ENCODE data around the gene NIN.

Gene NIN, protein sequence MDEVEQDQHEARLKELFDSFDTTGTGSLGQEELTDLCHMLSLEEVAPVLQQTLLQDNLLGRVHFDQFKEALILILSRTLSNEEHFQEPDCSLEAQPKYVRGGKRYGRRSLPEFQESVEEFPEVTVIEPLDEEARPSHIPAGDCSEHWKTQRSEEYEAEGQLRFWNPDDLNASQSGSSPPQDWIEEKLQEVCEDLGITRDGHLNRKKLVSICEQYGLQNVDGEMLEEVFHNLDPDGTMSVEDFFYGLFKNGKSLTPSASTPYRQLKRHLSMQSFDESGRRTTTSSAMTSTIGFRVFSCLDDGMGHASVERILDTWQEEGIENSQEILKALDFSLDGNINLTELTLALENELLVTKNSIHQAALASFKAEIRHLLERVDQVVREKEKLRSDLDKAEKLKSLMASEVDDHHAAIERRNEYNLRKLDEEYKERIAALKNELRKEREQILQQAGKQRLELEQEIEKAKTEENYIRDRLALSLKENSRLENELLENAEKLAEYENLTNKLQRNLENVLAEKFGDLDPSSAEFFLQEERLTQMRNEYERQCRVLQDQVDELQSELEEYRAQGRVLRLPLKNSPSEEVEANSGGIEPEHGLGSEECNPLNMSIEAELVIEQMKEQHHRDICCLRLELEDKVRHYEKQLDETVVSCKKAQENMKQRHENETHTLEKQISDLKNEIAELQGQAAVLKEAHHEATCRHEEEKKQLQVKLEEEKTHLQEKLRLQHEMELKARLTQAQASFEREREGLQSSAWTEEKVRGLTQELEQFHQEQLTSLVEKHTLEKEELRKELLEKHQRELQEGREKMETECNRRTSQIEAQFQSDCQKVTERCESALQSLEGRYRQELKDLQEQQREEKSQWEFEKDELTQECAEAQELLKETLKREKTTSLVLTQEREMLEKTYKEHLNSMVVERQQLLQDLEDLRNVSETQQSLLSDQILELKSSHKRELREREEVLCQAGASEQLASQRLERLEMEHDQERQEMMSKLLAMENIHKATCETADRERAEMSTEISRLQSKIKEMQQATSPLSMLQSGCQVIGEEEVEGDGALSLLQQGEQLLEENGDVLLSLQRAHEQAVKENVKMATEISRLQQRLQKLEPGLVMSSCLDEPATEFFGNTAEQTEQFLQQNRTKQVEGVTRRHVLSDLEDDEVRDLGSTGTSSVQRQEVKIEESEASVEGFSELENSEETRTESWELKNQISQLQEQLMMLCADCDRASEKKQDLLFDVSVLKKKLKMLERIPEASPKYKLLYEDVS (N-terminal part only)
- 158 to 338 (median 278) reads per million in 3 experiments for total RNA-seq

DNA sequence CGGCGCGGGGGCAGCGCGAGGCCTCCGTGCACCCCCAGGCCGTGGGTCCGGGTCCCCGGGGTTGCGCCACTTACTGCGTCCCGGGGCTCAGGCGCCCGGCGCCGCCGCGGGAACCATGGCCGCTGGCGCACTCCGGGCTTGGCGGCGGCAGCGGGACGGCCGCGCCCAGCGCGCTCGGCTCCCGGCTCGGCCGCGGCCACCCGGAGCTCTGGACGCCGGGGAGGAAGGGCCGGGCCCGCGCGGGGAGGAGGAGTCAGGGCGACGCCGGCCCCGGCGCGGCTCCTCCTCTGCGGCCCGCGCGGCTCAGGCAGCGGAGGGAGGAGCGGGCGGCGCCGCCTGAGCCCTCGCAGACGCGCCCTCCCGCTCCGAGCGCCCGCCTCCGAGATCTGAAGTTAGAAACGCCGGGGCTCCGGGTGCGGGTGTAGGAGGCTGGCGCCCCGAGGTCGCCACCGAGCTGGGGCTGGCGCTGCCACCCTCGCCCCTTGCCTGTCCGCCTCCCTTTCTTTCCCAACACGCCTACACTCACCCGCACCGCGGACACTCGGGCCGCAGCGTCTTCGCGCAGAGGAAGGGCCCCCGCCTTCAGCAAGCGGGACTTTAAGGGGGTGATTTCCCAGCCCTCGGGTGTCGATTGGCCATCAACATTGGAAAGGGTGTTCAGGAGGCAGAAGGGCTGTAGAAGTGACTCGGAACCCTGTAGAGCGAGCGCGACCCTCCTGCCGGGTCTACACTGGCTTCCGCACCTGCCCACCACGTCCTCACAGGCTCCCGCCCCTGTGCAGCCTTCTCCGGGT, at the start of gene NIN:
Gene NIN, minus strand, starts transcription at position 231 of the 794 bp plus-strand sequence. CDS start 9,106 bp downstream, outside the sequence.
- DNase-seq, result peak; percentile 69

DNA sequence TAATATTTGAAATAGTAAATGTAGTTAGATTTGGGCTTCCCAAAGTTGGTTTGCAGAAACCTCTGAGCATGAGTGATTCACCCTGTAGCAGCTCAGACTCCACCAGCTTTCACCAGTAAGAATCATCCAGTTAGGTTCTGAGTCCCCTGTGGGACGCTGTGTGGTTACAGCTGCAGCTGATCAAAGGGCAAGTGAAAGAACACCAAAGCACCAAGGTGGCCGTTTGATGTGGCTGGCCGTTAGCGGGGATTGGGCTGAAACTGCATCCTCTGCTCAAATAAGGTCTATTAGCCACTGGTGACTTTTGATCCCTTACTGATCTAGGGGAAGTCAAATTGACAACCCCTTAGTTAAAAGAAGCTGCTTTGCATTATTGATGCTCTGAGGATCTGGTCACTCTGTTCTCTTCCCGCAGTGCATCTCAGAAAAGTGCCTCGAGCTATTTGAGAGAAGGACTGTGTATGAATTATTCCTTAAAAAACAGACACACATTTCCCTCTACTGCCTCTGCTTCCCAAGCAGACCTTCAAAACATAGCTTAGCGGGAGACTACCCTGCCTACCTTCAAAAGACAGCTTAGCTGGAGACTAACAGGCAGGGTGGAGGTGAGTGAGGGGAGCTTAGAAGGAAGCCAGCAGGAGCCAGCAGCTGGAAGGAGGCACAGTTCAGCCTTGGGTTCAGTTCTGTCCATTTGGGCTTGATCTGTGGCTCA, 44.6 kb upstream of the NIN start:
- DNase-seq, result peak; percentile 62

DNA sequence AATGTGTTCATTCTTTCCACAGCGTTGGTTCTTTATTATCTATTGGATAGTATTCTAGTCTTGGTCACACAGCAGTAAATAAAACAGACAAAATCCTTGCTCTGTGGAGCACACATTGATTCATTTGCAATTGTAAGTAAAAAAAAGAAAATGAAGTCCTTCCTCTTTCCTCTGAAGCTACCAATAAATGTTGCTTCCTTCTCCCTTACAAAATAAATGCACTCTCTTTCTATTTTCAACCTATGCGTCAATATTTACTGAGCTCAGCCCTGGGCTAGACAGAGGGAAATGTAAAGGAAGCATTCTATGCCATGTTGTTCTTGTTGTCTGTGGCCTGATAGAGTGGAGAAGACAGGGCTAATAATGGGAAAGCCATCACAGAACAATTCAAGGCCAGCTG, 43.8 kb upstream of the NIN start:
- no peak for DNase-seq

DNA sequence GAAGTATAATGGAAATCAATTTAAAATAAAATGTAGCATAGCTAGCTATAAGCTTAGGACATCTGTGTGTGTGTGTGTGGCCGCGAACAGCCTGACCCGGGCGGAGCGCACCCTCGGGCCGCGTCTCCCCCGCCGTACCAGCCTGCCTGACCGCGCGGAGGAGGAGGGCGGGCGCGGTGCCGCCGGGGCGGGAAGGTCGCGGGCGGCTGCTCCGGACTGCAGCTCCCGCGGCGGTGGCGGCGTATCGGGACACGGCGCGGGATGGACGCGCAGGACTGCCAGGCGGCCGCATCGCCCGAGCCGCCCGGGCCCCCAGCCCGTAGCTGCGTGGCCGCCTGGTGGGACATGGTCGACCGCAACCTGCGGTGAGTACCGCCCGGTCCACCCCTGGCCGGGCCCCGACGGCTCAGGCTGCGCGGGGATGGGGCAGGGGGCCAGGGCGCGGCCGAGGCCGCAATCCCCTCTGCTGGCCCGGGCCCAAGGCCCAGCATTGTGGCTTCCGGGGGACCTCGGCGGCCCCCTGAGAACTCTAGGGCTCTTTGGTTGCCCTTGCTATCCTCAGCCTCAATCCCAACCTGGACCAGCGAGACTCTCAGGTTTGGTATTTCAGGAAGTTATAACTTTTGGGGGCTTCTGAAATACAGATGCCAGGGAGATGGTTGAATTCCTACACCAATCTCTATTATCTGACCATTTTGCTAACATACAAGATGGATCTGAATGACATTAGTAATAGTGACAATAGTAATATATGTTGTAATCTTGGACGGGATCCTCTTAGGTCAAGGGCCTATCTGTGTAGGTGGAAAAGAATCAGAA, 41.2 kb upstream of the NIN start, which contains the start of gene ABHD12B:
Gene ABHD12B, plus strand, starts transcription at position 140 of the 819 bp plus-strand sequence. Its CDS starts 122 bp downstream, at position 262.
- no peak for DNase-seq

DNA sequence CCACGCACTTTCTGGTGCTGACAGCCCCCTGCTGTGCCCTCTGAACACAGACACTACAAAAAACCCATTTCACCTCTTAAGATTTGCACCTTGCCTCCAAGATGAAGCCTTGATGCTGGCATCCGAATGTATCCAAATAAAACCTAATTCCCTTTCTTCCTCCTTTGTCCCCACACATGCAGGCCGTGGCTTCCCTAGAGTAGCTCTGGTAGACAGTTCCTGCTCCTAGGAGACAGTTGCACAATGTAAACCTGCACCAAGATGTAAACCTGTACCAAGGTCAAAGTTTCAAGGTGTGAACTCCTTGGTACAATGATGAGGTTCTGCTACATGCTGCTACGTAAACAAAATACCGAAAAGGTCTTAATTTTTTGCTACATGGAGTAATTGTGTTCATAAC, 40.3 kb upstream of the NIN start:
- no peak for DNase-seq

DNA sequence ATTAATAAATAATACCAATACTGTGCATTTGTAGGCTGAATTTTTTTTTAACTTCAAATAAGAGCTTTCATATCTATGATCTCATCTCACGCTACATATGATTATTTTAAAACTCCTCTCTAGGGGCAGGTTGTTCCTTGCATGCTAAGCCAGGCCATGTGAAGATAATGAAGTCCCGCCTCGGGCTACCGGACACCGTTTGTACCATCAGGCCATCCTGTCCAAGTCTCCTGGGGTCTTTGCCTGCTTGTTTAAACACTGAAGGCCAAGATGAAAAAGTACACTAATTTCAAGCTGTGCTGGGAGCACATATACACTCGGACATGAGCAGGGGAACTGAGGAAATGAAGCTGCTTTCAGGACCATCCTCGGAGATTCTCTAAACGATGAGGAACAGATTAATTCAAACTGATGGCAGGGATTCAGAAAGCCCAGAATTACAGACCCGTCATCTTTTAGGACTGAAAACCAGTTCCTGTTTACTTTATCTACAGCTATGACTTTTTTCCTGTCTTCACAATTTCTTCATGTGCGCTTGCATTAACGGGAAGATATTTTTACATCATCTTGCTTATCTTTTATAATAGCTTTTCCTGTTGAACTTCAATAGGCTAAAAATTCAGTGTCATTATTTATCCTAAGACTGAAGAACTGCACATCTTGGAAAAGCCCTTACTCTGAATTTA, 34.6 kb upstream of the NIN start:
- DNase-seq, result no peak

DNA sequence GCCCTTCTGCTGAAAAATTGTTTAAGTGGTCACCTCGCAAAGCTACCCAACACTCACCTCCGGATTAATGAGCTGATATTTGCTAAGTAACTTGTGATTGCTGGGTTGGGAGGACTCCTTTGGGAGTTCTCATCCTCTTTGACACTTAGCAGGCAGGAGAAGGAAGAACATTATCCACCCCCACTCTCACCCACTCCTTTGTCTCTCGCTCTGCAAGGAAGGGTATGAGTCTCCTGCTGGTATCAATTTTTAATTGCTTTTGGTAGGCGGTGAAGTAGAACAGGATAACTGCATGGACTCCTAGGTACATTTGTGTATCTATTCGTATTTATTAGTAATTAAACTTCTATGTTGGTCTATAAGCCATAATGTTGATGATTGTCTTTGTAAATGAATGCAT, 34.0 kb upstream of the NIN start:
- DNase-seq, result no peak

DNA sequence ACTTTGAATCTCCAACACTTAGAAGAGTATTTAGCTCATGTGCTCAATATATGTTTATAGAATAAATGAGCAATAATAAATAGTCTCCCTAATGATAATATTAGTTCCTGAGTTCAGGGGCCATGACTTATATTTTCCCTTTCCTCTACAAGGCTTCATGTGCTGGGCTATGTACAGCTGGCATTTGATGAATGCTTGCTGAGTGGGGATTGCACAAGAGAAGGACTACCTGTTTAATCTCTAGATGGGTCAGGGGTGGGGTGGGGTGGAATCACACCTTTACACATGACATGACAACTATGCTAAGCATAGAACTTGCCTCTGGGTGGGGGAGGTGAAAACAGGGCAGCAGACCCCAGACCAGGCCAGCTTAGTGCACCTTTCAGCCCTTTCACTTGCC, 33.3 kb upstream of the NIN start:
- no peak for DNase-seq

DNA sequence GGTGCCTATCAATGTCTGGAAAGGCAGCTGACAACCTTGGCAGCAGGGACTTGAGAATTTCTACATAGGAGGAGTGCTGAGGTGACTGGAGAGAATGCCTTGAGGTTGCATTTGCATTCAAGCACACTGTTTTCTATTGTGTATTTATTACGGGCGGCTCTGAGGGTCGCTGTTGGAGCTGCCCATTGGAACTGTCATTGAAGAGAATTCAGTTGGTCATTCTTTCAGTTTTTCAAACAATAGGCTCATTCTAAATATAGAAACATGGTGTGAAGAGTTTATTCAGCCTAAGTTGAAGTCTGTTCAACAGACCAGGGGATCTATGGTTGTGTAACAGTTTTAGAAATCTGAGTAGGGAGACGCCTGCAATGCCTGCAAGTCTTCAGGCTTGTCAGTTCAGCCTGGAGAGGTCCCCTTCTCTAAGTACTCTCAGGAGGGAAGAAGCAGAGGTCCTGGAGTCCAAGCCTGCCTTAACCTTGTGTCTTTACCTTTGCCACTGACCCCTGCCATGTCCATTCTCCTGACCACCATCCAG, 31.1 kb upstream of the NIN start:
- DNase-seq, result no peak

DNA sequence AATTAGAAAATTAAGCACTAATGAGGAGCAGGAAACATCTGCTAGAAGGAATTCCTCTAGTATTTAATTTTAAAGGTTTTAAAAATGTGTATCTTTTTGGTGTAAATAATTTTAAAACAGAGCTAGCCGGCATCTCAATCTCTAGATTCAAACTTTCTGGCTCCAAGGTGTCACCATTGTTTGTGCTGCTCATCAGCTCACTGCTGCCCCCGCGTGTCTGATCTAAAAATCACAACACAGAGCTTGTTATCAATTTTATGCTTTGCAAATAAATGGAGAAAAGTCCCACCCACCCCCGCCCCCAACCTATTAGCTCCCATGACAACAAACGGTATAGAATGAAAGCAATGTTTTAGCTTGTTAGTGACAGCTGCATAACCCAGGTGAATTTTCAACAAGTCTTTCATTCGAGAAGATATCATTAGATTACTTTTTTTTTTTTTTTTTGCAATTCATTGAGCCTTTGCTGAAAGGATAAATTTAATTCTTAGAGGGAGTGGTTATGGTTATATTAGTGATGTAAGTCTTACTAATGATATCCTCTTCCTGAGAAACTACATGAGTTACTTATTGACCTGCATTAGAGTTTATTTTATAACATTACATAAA, 29.6 kb upstream of the NIN start:
- peak; percentile 84 for DNase-seq

DNA sequence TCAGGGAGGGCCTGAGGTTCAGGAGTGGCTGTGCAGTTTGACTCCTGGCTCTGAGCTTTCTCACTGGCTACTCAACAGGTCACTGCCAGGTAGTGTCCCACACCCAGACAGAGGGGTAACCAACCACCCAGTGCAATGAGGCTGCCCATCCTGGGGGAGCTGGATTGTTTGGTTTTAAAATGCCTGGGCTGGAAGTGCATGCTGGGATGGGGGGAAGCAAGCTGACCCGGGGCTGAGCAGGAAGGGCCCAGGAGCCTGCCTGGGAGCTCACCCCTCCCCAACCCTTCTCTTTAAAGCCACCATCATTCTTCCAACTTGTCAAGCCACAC, 28.3 kb upstream of the NIN start:
- DNase-seq, result no peak

DNA sequence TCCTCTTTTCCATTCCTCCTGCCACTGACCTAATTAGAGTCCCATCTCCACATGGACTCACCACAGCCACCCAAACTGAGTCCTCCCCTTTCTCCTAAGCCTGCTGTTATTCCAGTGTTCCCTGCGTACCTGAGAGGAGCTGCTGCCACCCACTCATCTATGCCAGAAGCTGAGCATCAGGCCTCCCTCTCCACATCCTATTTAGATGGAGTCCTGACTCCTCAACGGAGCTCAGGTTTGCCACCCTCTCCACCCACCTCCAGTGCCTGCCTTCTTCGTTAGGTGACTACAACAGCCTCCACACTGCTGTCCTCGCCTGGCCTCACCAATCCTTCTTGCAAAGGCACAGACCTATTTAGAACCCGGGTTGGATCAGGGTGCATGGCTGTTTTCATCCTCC, 25.7 kb upstream of the NIN start:
- DNase-seq, result no peak

DNA sequence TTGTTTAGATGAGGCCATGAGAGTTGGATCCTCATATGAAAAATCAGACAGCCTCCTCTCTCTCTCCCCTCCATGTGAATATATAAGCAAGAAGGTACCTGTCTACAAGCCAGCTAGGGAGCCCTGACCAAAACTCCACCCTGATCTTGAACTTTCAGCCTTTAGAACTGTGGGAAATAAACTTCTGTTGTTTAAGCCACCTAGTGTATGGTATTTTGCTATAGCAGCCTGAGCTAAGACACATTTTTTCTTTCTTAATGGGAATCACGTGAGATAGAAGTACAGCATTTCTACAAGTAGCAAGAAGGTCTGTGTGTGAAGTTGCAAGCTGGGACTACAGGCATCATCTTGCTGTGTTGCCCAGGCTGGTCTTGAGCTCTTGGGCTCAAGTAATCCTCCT, 24.6 kb upstream of the NIN start:
- no peak for DNase-seq

DNA sequence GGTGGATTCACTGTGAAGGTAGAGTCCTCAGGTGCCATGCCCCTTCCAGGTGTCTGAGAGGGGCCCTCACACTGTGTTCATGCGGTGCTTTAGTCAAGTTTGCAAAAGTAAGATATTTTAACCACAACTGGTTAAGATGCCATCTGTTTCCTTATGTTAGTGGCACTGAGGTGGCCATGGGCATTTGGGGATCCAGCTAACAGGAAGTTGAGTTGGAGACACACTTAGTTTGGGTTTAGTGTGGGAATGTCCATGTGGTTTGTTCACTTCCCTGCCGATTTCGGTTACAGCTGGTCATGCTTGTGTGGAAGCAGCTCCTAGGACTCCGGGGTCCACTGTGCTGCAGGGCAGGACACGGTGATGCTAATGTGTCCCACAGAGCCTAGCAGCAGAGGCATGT, 23.6 kb upstream of the NIN start:
- no peak for DNase-seq

DNA sequence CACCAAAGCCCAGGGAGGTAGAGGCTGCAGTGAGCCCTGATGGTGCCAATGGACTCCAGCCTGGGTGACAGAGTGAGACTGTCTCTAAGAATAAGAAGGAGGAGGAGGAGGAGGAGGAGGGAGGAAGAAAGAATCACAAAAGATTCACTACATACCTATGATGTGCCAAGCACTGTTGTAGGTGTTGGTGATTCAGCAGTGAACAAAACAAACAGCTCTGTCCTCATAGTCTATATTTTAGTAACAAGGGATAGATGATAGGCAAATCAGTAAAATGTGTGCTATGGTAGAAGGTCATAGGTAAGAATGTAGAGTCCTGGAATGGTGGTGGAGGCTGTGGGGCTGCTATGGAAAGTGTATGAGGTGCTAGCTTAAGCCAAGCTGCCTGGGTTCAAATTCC, 22.9 kb upstream of the NIN start:
- no peak for DNase-seq

DNA sequence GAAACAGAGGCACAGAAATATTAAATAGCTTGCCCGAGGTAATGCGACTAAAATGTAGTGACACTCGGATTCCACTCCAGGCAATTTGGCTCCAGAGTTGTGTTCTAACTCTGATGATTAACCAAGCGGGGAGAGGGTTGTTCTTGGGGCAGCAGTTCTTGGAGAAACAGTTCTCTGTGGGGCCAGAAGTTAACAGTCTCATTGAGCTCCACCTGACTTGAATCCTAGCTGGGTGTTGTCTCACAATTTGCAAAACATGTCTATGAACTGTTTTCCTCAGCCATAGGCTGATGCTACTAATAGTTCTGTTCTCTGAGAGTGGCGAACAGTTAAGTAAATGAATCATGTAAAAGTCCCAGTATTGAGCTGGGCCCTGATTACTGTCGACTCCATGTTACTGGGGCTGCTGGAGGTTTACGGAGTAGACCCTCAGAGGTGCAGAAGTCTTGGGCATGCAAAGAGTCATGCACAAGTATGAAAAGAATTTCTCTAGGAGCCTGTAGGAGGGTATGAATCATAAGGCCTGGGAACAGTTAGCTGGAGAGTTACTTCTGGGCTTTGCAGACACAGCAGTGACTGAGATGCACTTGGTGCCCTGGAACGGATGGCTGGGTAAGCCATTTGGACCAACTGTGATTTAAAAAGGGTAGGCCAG, 15.4 kb upstream of the NIN start:
- DNase-seq, result no peak

DNA sequence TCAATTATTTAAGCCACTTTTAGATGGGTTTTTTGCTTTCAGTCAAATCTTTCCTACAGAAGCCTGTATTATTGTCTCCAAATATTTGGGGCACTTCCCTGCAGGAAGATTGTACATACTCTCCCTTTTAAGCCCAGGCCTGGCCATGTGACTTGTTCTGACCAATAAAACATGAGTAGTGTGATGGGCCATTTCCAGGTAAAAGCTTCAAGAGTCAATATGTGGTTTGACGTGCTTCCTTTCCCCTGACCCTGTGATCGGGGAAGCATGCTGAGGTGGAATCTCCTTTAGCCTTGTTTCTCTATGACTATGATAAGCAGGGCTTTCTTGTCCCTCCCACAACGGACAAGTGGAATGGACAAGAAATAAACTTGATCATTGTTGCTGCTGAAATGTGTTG, 14.2 kb upstream of the NIN start:
- no peak for DNase-seq

DNA sequence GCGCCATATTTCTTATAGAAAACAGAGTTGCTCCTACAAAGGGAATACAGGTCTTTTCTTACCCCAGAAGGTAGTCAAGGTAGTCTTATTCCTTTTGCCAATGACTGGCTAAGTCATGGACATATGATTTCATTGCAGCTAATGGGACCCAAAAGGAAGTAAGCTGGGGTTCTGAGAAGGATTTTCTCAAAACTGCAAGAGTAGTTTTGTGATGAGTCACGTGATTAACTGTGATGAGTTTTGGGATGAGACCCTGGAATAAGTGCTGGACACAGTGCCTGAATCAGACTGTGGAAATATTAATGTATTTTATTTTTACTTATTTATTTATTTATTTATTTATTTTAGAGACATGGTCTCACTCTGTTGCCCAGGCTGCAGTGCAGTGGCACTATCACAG, 13.4 kb upstream of the NIN start:
- DNase-seq, result no peak

DNA sequence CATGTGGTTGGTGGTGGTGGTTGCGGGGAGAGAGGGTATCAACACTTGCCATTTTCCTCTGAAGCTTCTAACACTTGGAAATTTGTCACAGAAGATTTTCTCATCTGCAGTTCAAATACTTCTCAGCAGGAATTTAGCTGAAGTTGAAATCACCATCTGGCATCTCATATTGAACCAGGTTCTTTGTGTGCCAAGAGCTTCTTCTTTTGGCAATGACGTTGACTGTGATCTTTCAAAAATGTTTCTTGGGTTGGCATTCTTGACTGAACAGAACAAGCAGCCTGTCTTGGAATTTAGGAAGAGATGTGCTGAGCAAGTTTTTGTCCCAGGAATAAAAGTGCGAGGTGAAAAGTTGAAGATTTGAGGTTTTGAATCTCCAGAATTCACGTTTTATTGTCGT, 8.7 kb upstream of the NIN start:
- no peak for DNase-seq

Measured in central memory CD4-positive, alpha-beta T cell (primary cell).